GM12864 (cell line): ENCODE measurements around the gene STPG1.

Experiments used
- DNase-seq: peaks from one replicate; pipeline ENCODE4 v3.0.0-alpha.2; 2011; ENCODE audit warnings: low read depth
- H3K4me3 ChIP-seq: 2 replicates; pipeline ENCODE4 v1.5.1; 2011; ENCODE audit warnings: mild to moderate bottlenecking, low read depth, low read length, control low read depth
- CTCF ChIP-seq: IDR thresholded peaks from 2 replicates; pipeline ENCODE4 v1.5.1; 2011; ENCODE audit warnings: low read depth, mild to moderate bottlenecking, moderate library complexity, low read length, control low read depth, inconsistent platforms; ENCODE audit errors: missing control alignments

The STPG1 gene

GRCh38 chr1:24393892-24394291 lies 19.7 kb downstream of the STPG1 start:
- TF ChIP-seq CTCF = no peak
- H3K4me3 ChIP-seq = no peak overlapping the region
- no peak for DNase-seq

- no peak for DNase-seq
- TF ChIP-seq CTCF = no peak
- H3K4me3 ChIP-seq = no peak overlapping the region
Measured at GRCh38 chr1:24392982-24393650, 20.5 kb downstream of the STPG1 start.

- H3K4me3 ChIP-seq = no peak overlapping the region; the same call in 1 of the 2 replicates
- no peak for TF ChIP-seq CTCF
- DNase-seq = no peak
Measured at GRCh38 chr1:24392604-24392946, 21.0 kb downstream of the STPG1 start.

- H3K4me3 ChIP-seq = peak overlapping the region; percentile 27
- no peak for DNase-seq
- TF ChIP-seq CTCF = peak; percentile 91
Measured at GRCh38 chr1:24391882-24392603, 21.5 kb downstream of the STPG1 start.

GRCh38 chr1:24390924-24391782 lies 22.4 kb downstream of the STPG1 start:
- peak; percentile 92 for TF ChIP-seq CTCF
- peak overlapping the region; percentile 27; the same call in 1 of the 2 replicates for H3K4me3 ChIP-seq
- peak; percentile 66 for DNase-seq

GRCh38 chr1:24389231-24389678 lies 24.3 kb downstream of the STPG1 start:
- H3K4me3 ChIP-seq = no peak overlapping the region
- no peak for DNase-seq
- no peak for TF ChIP-seq CTCF
